Activated CD4-positive, alpha-beta T cell treated with anti-CD3 and anti-CD28 coated beads, Interleukin-2, amount 10 ng/mL, durations not matched to agents 7 days and 5 days (primary cell): ENCODE data around the gene LIPE. TPM values are rescaled to one million over a fixed set of nuclear protein-coding genes. Genes with fewer than 3 reads are reported as not detected.

Experiments used
- CTCF ChIA-PET: fragments of 350-600 bp; sonication (Branson Sonifier 250); formaldehyde crosslinking; loops from one replicate; lab custom pipeline; 2021; ENCODE audit warnings: antibody characterized with exemption; lab: Charles Lee
- POLR2A ChIA-PET: fragments of 350-600 bp; sonication (Branson Sonifier 250); formaldehyde crosslinking; loops from one replicate; lab custom pipeline; 2021; ENCODE audit warnings: antibody characterized with exemption; lab: Charles Lee
- DNase-seq: peaks from one replicate; pipeline ENCODE4 v3.0.0-alpha.2; 2020
- H3K27ac Mint-ChIP-seq: one replicate; pipeline ENCODE4 v1.8.0; 2021; ENCODE audit warnings: mild to moderate bottlenecking, moderate library complexity, mixed read lengths
- H3K27me3 Mint-ChIP-seq: one replicate; pipeline ENCODE4 v1.8.0; 2021; ENCODE audit warnings: mixed read lengths
- H3K36me3 Mint-ChIP-seq: one replicate; pipeline ENCODE4 v1.8.0; 2021; ENCODE audit warnings: low read depth, mixed read lengths
- H3K4me1 Mint-ChIP-seq: one replicate; pipeline ENCODE4 v1.8.0; 2021; ENCODE audit warnings: mixed read lengths
- H3K4me3 Mint-ChIP-seq: one replicate; pipeline ENCODE4 v1.8.0; 2021; ENCODE audit warnings: mild to moderate bottlenecking, moderate library complexity, mixed read lengths
- H3K9me3 Mint-ChIP-seq: one replicate; pipeline ENCODE4 v1.8.0; 2021; ENCODE audit warnings: mixed read lengths
- total RNA-seq, 2 experiments: library from RNA; stranded (reverse); gene quantifications; one replicate each; pipeline ENCODE4 v1.2.3, GENCODE V29; 2021

LIPE gene, protein sequence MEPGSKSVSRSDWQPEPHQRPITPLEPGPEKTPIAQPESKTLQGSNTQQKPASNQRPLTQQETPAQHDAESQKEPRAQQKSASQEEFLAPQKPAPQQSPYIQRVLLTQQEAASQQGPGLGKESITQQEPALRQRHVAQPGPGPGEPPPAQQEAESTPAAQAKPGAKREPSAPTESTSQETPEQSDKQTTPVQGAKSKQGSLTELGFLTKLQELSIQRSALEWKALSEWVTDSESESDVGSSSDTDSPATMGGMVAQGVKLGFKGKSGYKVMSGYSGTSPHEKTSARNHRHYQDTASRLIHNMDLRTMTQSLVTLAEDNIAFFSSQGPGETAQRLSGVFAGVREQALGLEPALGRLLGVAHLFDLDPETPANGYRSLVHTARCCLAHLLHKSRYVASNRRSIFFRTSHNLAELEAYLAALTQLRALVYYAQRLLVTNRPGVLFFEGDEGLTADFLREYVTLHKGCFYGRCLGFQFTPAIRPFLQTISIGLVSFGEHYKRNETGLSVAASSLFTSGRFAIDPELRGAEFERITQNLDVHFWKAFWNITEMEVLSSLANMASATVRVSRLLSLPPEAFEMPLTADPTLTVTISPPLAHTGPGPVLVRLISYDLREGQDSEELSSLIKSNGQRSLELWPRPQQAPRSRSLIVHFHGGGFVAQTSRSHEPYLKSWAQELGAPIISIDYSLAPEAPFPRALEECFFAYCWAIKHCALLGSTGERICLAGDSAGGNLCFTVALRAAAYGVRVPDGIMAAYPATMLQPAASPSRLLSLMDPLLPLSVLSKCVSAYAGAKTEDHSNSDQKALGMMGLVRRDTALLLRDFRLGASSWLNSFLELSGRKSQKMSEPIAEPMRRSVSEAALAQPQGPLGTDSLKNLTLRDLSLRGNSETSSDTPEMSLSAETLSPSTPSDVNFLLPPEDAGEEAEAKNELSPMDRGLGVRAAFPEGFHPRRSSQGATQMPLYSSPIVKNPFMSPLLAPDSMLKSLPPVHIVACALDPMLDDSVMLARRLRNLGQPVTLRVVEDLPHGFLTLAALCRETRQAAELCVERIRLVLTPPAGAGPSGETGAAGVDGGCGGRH
- total RNA-seq: 10 to 100 TPM; 27.7 to 29.5 TPM

DNA sequence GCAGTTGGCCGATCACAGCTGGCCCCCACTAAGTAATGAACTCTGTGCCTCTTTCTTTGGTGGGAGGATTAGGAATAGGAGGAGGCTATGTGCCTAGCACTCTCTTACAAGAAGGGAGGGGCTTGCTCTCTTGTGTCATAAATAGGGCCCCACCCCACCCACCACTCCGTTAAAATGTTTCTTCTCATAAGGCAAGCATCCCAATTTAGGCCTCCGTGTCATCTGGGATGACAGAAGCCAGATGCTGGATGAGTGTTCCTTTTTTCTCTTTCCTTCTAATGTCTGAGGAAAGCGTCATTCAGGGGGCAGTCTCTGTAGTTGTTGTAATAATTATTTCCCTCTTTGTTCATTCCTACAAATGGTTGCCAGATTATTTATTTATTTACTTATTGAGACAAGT lies at the start of gene LIPE:
Gene LIPE, minus strand, starts transcription at position 76 of the 400 bp plus-strand sequence. CDS start 239 bp downstream, outside the sequence.
- ChIA-PET CTCF (interaction anchor here (2.2 kb wide), 1 partner anchor 13 kb away, joined by 6 read pairs; no protein-coding TSS in a partner anchor), POLR2A (no interaction called here)
- no peak within 1 kb of the TSS for H3K4me3 Mint-ChIP-seq
- H3K27me3 Mint-ChIP-seq: peaks cover 3% of the 10 kb centered on the region
- no peaks in the 10 kb centered on the region for H3K36me3 Mint-ChIP-seq
- no peaks in the 10 kb centered on the region for H3K9me3 Mint-ChIP-seq
- no peak within 1 kb of the TSS for H3K27ac Mint-ChIP-seq
- no peak for DNase-seq
- peaks cover 13% of the 10 kb centered on the region for H3K4me1 Mint-ChIP-seq

GRCh38 chr19:42475366-42475765 lies 48.2 kb upstream of the LIPE start:
- CTCF ChIA-PET: interaction anchor here (1.1 to 2.5 kb wide), 3 partner anchors 11 to 54 kb away, joined by 3 to 6 read pairs (median 3); no protein-coding TSS in a partner anchor
- POLR2A ChIA-PET: no interaction called here
- H3K4me3 Mint-ChIP-seq: no peak overlapping the region

GRCh38 chr19:42474743-42475142 lies 47.6 kb upstream of the LIPE start:
- Mint-ChIP-seq H3K36me3 (peaks cover 2% of the 10 kb centered on the region), H3K27ac (no peak overlapping the region), H3K4me3 (no peak overlapping the region), H3K9me3 (peaks cover 3% of the 10 kb centered on the region), H3K4me1 (peaks cover 11% of the 10 kb centered on the region), H3K27me3 (peaks cover 2% of the 10 kb centered on the region)
- CTCF ChIA-PET: interaction anchor here (1.1 to 2.5 kb wide), 3 partner anchors 11 to 55 kb away, joined by 3 to 6 read pairs (median 3); no protein-coding TSS in a partner anchor
- no peak for DNase-seq
- POLR2A ChIA-PET: no interaction called here

More at GRCh38 chr19:42475366-42475765, 48.2 kb upstream of the LIPE start:
- Mint-ChIP-seq H3K27me3 (peaks cover 2% of the 10 kb centered on the region), H3K27ac (no peak overlapping the region), H3K9me3 (peaks cover 3% of the 10 kb centered on the region), H3K4me1 (peaks cover 12% of the 10 kb centered on the region), H3K36me3 (peaks cover 2% of the 10 kb centered on the region)
- DNase-seq: no peak

GRCh38 chr19:42473686-42474085 lies 46.5 kb upstream of the LIPE start:
- H3K27ac Mint-ChIP-seq: no peak overlapping the region
- H3K4me1 Mint-ChIP-seq: peaks cover 4% of the 10 kb centered on the region
- no peaks in the 10 kb centered on the region for H3K36me3 Mint-ChIP-seq
- ChIA-PET POLR2A (no interaction called here), CTCF (interaction anchor here (1.0 to 2.5 kb wide), 2 partner anchors 23 to 29 kb away, joined by 3 to 6 read pairs; no protein-coding TSS in a partner anchor)
- H3K4me3 Mint-ChIP-seq: no peak overlapping the region
- H3K27me3 Mint-ChIP-seq: peaks cover 2% of the 10 kb centered on the region
- DNase-seq: no peak
- peaks cover 3% of the 10 kb centered on the region for H3K9me3 Mint-ChIP-seq

DNA sequence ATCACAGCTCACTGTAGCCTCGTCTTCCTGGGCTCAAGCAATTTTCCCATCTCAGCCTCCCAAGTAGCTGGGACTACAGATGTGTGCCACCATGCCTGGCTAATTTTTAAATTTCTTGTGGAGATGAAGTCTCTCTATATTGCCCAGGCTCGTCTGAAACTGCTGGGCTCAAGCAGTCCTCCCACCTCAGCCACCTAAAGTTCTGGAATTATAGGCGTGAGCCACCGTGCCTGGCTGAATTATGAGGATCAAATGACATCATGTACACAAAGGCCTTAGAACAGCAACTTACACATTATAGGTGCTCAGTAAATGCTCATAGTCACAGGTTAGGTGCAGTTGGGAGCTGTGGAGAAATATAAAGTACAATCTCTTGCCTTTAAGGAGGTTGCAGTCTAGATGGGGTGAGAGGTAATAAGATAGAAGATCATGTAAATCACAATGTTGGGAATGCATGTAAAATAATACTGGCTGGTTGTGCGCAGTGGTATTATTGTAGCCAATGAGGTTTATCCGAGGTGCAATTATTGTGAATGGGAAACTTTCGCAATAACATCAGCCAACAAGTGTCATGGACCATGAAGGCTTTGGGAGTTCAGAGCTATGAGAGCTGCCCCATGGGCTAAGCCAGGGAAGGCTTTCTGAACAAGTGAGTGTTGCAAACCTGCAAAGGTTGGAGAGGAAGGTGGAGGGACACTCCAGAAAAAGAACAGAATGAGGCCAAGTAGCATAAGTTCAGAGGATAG lies 45.4 kb upstream of the LIPE start:
- H3K9me3 Mint-ChIP-seq: no peaks in the 10 kb centered on the region
- H3K4me3 Mint-ChIP-seq: no peak overlapping the region
- ChIA-PET CTCF (interaction anchor here (1.0 kb wide), 1 partner anchor 30 kb away, joined by 3 read pairs; no protein-coding TSS in a partner anchor), POLR2A (no interaction called here)
- H3K4me1 Mint-ChIP-seq: peaks cover 10% of the 10 kb centered on the region
- no peaks in the 10 kb centered on the region for H3K36me3 Mint-ChIP-seq
- H3K27me3 Mint-ChIP-seq: peaks cover 4% of the 10 kb centered on the region
- H3K27ac Mint-ChIP-seq: no peak overlapping the region
- no peak for DNase-seq

GRCh38 chr19:42471554-42472249 lies 44.5 kb upstream of the LIPE start:
- Mint-ChIP-seq H3K27me3 (peaks cover 4% of the 10 kb centered on the region), H3K36me3 (no peaks in the 10 kb centered on the region), H3K27ac (no peak overlapping the region), H3K4me3 (no peak overlapping the region), H3K9me3 (no peaks in the 10 kb centered on the region), H3K4me1 (peaks cover 19% of the 10 kb centered on the region)
- POLR2A ChIA-PET: no interaction called here
- CTCF ChIA-PET: interaction anchor here (1.3 to 1.8 kb wide), 2 partner anchors 12 to 22 kb away, joined by 4 to 7 read pairs; no protein-coding TSS in a partner anchor
- no peak for DNase-seq

DNA sequence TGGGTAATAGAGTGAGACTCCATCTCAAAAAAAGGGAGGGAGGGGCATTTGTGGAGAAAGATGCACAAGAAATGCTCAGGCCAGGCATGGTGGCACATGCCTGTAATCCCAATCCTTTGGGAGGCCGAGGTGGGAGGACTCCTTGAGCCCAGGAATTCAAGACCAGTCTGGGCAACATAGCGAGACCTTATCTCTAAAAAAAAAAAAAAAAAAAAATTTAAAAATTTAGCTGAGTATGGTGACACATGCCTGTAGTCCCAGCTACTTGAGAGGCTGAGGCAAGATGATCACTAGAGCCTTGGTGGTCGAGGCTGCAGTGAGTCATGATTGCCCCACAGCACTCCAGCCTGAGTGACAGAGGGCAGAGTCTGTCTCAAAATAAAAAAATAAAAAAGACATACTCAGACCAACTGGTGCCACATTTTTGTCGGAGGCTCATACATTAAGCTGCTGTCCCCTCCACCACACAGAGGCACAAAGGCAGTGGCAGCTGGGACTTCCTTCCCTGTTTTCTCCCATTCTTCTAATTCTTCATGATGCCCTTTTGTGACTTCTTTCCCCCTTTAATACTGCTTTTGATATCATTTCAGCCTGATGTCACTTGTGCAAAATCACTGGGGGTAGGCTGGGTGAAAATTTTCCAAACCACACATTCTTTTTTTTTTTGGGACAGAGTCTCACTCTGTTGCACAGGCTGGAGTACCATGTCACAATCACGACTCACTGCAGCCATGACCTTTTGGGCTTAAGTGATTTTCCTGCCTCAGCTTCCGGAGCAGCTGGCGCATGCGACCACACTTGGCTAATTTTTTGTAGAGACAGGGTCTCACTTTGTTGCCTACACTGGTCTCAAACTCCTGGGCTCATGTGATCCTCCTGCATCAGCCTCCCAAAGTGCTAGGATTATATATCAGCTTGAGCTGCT lies 42.4 kb upstream of the LIPE start:
- no peak overlapping the region for H3K27ac Mint-ChIP-seq
- peaks cover 25% of the 10 kb centered on the region for H3K4me1 Mint-ChIP-seq
- peaks cover 1% of the 10 kb centered on the region for H3K27me3 Mint-ChIP-seq
- no peak for DNase-seq
- ChIA-PET CTCF (interaction anchor here (0.6 to 1.9 kb wide), 9 partner anchors 15 to 1124 kb away, joined by 3 to 7 read pairs (median 3); no protein-coding TSS in a partner anchor), POLR2A (no interaction called here)
- H3K9me3 Mint-ChIP-seq: no peaks in the 10 kb centered on the region
- no peaks in the 10 kb centered on the region for H3K36me3 Mint-ChIP-seq
- no peak overlapping the region for H3K4me3 Mint-ChIP-seq

GRCh38 chr19:42468273-42468796 lies 41.1 kb upstream of the LIPE start:
- H3K27ac Mint-ChIP-seq: no peak overlapping the region
- no peak for DNase-seq
- H3K4me1 Mint-ChIP-seq: peaks cover 25% of the 10 kb centered on the region
- CTCF ChIA-PET: interaction anchor here (0.7 to 2.5 kb wide), 4 partner anchors 18 to 60 kb away, joined by 3 to 12 read pairs (median 4); partner anchors contain the start of gene CEACAM1
- peaks cover 1% of the 10 kb centered on the region for H3K27me3 Mint-ChIP-seq
- no peaks in the 10 kb centered on the region for H3K36me3 Mint-ChIP-seq
- H3K9me3 Mint-ChIP-seq: no peaks in the 10 kb centered on the region
- H3K4me3 Mint-ChIP-seq: no peak overlapping the region
- POLR2A ChIA-PET: no interaction called here

DNA sequence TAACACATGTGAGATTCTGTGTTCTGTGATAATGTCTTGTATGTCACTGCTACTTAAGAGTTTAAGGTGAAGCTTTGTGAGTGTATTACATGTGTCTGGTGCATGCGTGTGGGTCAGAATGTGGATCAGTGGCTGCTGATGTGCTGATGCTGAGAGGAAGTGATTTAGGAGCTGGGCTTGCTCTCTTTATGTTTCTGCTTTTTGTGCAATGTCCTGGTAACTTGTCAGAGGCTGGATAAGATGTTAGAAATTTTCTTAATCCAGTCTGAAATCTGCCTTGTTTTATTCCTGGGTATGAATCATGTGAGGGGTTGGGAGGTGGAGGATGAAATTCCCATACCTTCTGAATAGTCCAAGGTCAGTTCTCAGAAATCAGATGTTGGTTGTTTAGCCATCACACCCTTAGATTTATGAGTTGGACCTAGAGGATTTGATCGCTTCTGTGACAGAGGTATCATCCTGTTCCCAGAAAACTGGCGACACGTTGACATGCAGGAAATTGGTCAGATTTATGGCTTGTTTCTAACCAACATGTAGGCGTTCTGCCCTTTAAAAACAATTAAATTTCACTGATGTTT lies 40.1 kb upstream of the LIPE start:
- peaks cover 25% of the 10 kb centered on the region for H3K4me1 Mint-ChIP-seq
- DNase-seq: no peak
- CTCF ChIA-PET: interaction anchor here (1.2 to 2.5 kb wide), 5 partner anchors 12 to 61 kb away, joined by 3 to 12 read pairs (median 5); partner anchors contain the start of gene CEACAM1
- POLR2A ChIA-PET: no interaction called here
- peak overlapping the region; percentile 15 for H3K27ac Mint-ChIP-seq
- H3K27me3 Mint-ChIP-seq: peaks cover 1% of the 10 kb centered on the region
- H3K36me3 Mint-ChIP-seq: no peaks in the 10 kb centered on the region
- no peak overlapping the region for H3K4me3 Mint-ChIP-seq
- H3K9me3 Mint-ChIP-seq: no peaks in the 10 kb centered on the region
